Upper lobe of right lung (tissue), 1 donor: ENCODE measurements around the gene AAR2. TPM values are rescaled to one million over a fixed set of nuclear protein-coding genes. Genes with fewer than 3 reads are reported as not detected.

ENCODE experiments used
- ATAC-seq: fragments of 200-7000 bp; cut with Tn5 transposase; one replicate; pipeline ENCODE4 v1.9.1; 2020; ENCODE audit warnings: mild to moderate bottlenecking, moderate library complexity
- DNase-seq: peaks from one replicate; pipeline ENCODE4 v3.0.0-alpha.2; 2020
- H3K27ac ChIP-seq: fragments of 200-600 bp; one replicate; pipeline ENCODE4 v1.8.0; 2022
- H3K27me3 ChIP-seq: fragments of 200-600 bp; one replicate; pipeline ENCODE4 v1.8.0; 2022; ENCODE audit warnings: mild to moderate bottlenecking
- H3K36me3 ChIP-seq: fragments of 200-600 bp; one replicate; pipeline ENCODE4 v1.8.0; 2022
- H3K4me1 ChIP-seq: fragments of 200-600 bp; one replicate; pipeline ENCODE4 v1.8.0; 2022
- H3K4me3 ChIP-seq: fragments of 200-600 bp; one replicate; pipeline ENCODE4 v1.8.0; 2022; ENCODE audit warnings: mild to moderate bottlenecking
- H3K9me3 ChIP-seq: fragments of 200-600 bp; one replicate; pipeline ENCODE4 v1.8.0; 2022
- intact Hi-C: fragments of 100-400 bp; cut with DNase I; formaldehyde crosslinking; loops from one replicate; pipeline ENCODE4 v1.11.0; 2022
- total RNA-seq: library from RNA; stranded (reverse); fragmentation: NEBNext Ultra II Directional; extraction: Animal tissue kit (Norgen Biotek cat#: 25700); gene quantifications from one replicate; pipeline ENCODE4 v1.2.1, GENCODE V29; 2021
- TF ChIP-seq, protein P1 (sequence below): fragments of 200-600 bp; IDR thresholded peaks from one replicate; pipeline ENCODE4 v1.8.0; 2022; ENCODE audit warnings: antibody characterized with exemption
- donor health status: DM: no; HTN: yes; CAD: no; lungs with severe emphysema.

AAR2 gene
- total RNA-seq, 1 donor from 2014 or later = 24.4 TPM

- H3K36me3 ChIP-seq = peaks cover 24% of the 10 kb centered on the region
- no peak overlapping the region for H3K27ac ChIP-seq
- H3K27me3 ChIP-seq = no peaks in the 10 kb centered on the region
- DNase-seq (no peak), ATAC-seq (no peak)
- no peak overlapping the region for H3K4me3 ChIP-seq
- TF ChIP-seq, protein P1, sequence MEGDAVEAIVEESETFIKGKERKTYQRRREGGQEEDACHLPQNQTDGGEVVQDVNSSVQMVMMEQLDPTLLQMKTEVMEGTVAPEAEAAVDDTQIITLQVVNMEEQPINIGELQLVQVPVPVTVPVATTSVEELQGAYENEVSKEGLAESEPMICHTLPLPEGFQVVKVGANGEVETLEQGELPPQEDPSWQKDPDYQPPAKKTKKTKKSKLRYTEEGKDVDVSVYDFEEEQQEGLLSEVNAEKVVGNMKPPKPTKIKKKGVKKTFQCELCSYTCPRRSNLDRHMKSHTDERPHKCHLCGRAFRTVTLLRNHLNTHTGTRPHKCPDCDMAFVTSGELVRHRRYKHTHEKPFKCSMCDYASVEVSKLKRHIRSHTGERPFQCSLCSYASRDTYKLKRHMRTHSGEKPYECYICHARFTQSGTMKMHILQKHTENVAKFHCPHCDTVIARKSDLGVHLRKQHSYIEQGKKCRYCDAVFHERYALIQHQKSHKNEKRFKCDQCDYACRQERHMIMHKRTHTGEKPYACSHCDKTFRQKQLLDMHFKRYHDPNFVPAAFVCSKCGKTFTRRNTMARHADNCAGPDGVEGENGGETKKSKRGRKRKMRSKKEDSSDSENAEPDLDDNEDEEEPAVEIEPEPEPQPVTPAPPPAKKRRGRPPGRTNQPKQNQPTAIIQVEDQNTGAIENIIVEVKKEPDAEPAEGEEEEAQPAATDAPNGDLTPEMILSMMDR = no peak
- intact Hi-C loops = loop anchor here (10.0 kb wide), 1 partner anchor 244 kb away; no protein-coding TSS in a partner anchor
- peaks cover 5% of the 10 kb centered on the region for H3K4me1 ChIP-seq
- H3K9me3 ChIP-seq = no peaks in the 10 kb centered on the region
Observed at GRCh38 chr20:36200451-36200850, 35.8 kb upstream of the AAR2 start.

DNA sequence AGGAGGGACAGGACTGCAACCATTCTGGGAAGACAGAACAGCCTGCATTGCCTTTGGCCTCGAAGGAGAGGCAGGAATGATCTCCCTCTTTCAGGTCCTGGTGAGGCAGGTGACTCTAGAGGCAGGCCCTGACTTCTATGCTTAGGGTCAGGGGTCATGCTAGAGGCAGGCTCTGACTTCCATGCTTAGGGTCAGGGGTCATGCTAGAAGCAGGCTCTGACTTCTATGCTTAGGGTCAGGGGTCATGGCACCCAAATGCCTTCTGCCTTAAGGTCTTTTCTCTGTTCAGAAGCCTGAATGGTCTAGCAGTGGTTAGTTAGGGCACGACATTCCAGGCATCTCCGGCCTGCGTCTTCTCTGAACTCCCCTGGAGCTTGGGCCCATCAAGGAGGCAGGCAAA lies 35.1 kb upstream of the AAR2 start:
- ATAC-seq = no peak
- intact Hi-C loops = loop anchor here (10.0 kb wide), 1 partner anchor 244 kb away; no protein-coding TSS in a partner anchor
- H3K4me3 ChIP-seq = no peak overlapping the region
- H3K4me1 ChIP-seq = peaks cover 5% of the 10 kb centered on the region
- no peak for DNase-seq
- H3K36me3 ChIP-seq = peaks cover 17% of the 10 kb centered on the region
- H3K27me3 ChIP-seq = no peaks in the 10 kb centered on the region
- TF ChIP-seq, protein P1 = no peak
- H3K27ac ChIP-seq = no peak overlapping the region
- no peaks in the 10 kb centered on the region for H3K9me3 ChIP-seq

DNA sequence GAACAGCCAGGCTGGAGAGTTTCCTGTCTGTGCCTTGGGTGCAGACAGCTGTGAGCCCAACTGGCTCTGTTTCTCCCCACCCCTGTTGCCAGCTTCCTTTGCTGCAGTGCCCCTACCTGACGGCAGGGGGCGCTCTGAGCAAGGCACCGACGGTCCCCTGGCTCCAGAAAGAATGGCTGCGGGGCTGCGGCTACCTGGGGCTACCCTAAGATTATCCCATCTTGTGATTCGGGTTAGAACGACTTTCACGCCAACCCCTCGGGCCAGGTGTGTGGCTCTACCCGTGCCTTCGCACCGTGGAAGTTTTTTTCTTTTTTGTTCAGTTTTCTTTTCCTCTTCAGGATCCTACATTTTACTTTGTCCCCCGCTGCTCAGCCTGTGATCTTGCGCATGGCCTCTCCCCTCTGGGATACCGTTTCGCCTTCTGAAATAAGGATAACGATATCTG lies 33.4 kb upstream of the AAR2 start:
- DNase-seq (peak; percentile 82), ATAC-seq (peak; percentile 85)
- Histone ChIP-seq H3K4me1 (peaks cover 5% of the 10 kb centered on the region), H3K36me3 (peaks cover 24% of the 10 kb centered on the region), H3K27ac (no peak overlapping the region), H3K4me3 (no peak overlapping the region), H3K9me3 (no peaks in the 10 kb centered on the region), H3K27me3 (no peaks in the 10 kb centered on the region)
- TF ChIP-seq, protein P1 = peak; percentile 97
- intact Hi-C loops = loop anchor here (10.0 kb wide), 1 partner anchor 242 kb away; no protein-coding TSS in a partner anchor

GRCh38 chr20:36203861-36204260 lies 32.4 kb upstream of the AAR2 start:
- no peaks in the 10 kb centered on the region for H3K27me3 ChIP-seq
- H3K9me3 ChIP-seq = no peaks in the 10 kb centered on the region
- ATAC-seq (no peak), DNase-seq (no peak)
- peaks cover 5% of the 10 kb centered on the region for H3K4me1 ChIP-seq
- peaks cover 28% of the 10 kb centered on the region for H3K36me3 ChIP-seq
- intact Hi-C loops = loop anchor here (10.0 kb wide), 1 partner anchor 241 kb away; no protein-coding TSS in a partner anchor
- no peak overlapping the region for H3K4me3 ChIP-seq
- H3K27ac ChIP-seq = no peak overlapping the region
- TF ChIP-seq, protein P1 = no peak

- peaks cover 5% of the 10 kb centered on the region for H3K4me1 ChIP-seq
- no peak overlapping the region for H3K27ac ChIP-seq
- H3K9me3 ChIP-seq = no peaks in the 10 kb centered on the region
- DNase-seq (no peak), ATAC-seq (no peak)
- no peak overlapping the region for H3K4me3 ChIP-seq
- no peaks in the 10 kb centered on the region for H3K27me3 ChIP-seq
- intact Hi-C loops = loop anchor here (10.0 kb wide), 1 partner anchor 240 kb away; no protein-coding TSS in a partner anchor
- TF ChIP-seq, protein P1 = no peak
- H3K36me3 ChIP-seq = peaks cover 32% of the 10 kb centered on the region
Observed at GRCh38 chr20:36205026-36205425, 31.3 kb upstream of the AAR2 start.
